Brain microvascular endothelial cell (primary cell): ENCODE data around the gene INTS13.

Experiments
- DNase-seq: peaks from one replicate; pipeline ENCODE4 v3.0.0-alpha.2; 2020
- H3K27ac ChIP-seq: fragments of 250-450 bp; sonication (Bioruptor Pico); 2 replicates; pipeline ENCODE4 v1.5.1; 2020; ENCODE audit warnings: mild to moderate bottlenecking, moderate library complexity
- H3K27me3 ChIP-seq: fragments of 250-450 bp; sonication (Bioruptor Pico); replicated peaks from 2 replicates; pipeline ENCODE4 v1.5.1; 2020; ENCODE audit warnings: mild to moderate bottlenecking
- H3K36me3 ChIP-seq: fragments of 250-450 bp; sonication (Bioruptor Pico); replicated peaks from 2 replicates; pipeline ENCODE4 v1.5.1; 2020; ENCODE audit warnings: mild to moderate bottlenecking
- H3K4me3 ChIP-seq: 2 replicates; pipeline ENCODE4 v1.5.1; 2011; ENCODE audit warnings: low read depth, mild to moderate bottlenecking, control low read depth, low read length, moderate library complexity
- CTCF ChIP-seq: IDR thresholded peaks from 2 replicates; pipeline ENCODE4 v1.5.1; 2011; ENCODE audit warnings: low read depth, mild to moderate bottlenecking, moderate library complexity, low read length, control low read depth, inconsistent platforms; ENCODE audit errors: missing control alignments
- in situ Hi-C: cut with HindIII; loops from 2 replicates; pipeline ENCODE4 v1.10.0; 2017; ENCODE audit warnings: low sequenced_read_pairs, low pct_ligation_motif_present

Gene INTS13

GRCh38 chr12:26953447-26953846, 15.7 kb upstream of the INTS13 start:
- no peak for DNase-seq
- peaks cover 12% of the 10 kb centered on the region for H3K36me3 ChIP-seq
- H3K27ac ChIP-seq = no peak overlapping the region
- TF ChIP-seq CTCF = no peak
- no peak overlapping the region for H3K4me3 ChIP-seq
- H3K27me3 ChIP-seq = no peaks in the 10 kb centered on the region
- in situ Hi-C loops = no loop called here

GRCh38 chr12:26948309-26948708, 10.5 kb upstream of the INTS13 start:
- Histone ChIP-seq H3K27ac (no peak overlapping the region), H3K36me3 (no peaks in the 10 kb centered on the region), H3K27me3 (no peaks in the 10 kb centered on the region), H3K4me3 (no peak overlapping the region)
- no peak for DNase-seq
- in situ Hi-C loops = no loop called here
- TF ChIP-seq CTCF = no peak

- no peak for TF ChIP-seq CTCF
- no peaks in the 10 kb centered on the region for H3K27me3 ChIP-seq
- H3K36me3 ChIP-seq = peaks cover 3% of the 10 kb centered on the region
- no peak overlapping the region for H3K4me3 ChIP-seq
- peak overlapping the region; percentile 44 for H3K27ac ChIP-seq
- no peak for DNase-seq
- in situ Hi-C loops = no loop called here
These were observed 3.4 kb upstream of the INTS13 start for GRCh38 chr12:26941215-26941594.

GRCh38 chr12:26940516-26941214, 2.9 kb upstream of the INTS13 start:
- Histone ChIP-seq H3K27me3 (no peaks in the 10 kb centered on the region), H3K4me3 (no peak overlapping the region), H3K27ac (peak overlapping the region; percentile 44), H3K36me3 (peaks cover 3% of the 10 kb centered on the region)
- no peak for TF ChIP-seq CTCF
- peak; percentile 14 for DNase-seq
- in situ Hi-C loops = no loop called here

- in situ Hi-C loops = no loop called here
These were observed 2.2 kb upstream of the INTS13 start for GRCh38 chr12:26939953-26940352.

More at GRCh38 chr12:26939953-26940352, 2.2 kb upstream of the INTS13 start:
- TF ChIP-seq CTCF = no peak
- no peak overlapping the region for H3K27ac ChIP-seq
- no peak for DNase-seq
- peaks cover 3% of the 10 kb centered on the region for H3K36me3 ChIP-seq
- peak overlapping the region; percentile 96 for H3K4me3 ChIP-seq
- H3K27me3 ChIP-seq = no peaks in the 10 kb centered on the region
